Liver (tissue), 3 donors: ENCODE measurements around the gene NSUN5.

Experiments used
- CTCF ChIP-seq: fragments of 150-350 bp; IDR thresholded peaks from 2 replicates; pipeline ENCODE4 v1.5.1; 2017; ENCODE audit warnings: improper control_type of control experiment, low read depth, low read length; ENCODE audit not compliant: missing input control
- EGR1 ChIP-seq, 2 donors: IDR thresholded peaks; 2 replicates each; pipeline ENCODE4 v1.6.1; 2016 to 2018; ENCODE audit warnings: antibody characterized with exemption in 2 of 2, low read depth in 2 of 2
- HNF4G ChIP-seq: IDR thresholded peaks from 2 replicates; pipeline ENCODE4 v1.6.1; 2016; ENCODE audit warnings: antibody characterized with exemption
- JUND ChIP-seq, 2 donors: IDR thresholded peaks; 2 replicates each; pipeline ENCODE4 v1.6.1; 2016; ENCODE audit warnings: antibody characterized with exemption in 2 of 2
- MAX ChIP-seq: IDR thresholded peaks from 2 replicates; pipeline ENCODE4 v1.6.1; 2016; ENCODE audit warnings: antibody characterized with exemption
- NR2F2 ChIP-seq: IDR thresholded peaks from 2 replicates; pipeline ENCODE4 v1.6.1; 2016; ENCODE audit warnings: antibody characterized with exemption
- RAD21 ChIP-seq, 2 donors: IDR thresholded peaks; 2 replicates each; pipeline ENCODE4 v1.6.1; 2016; ENCODE audit warnings: antibody characterized with exemption in 2 of 2, mild to moderate bottlenecking in 2 of 2
- RXRA ChIP-seq, 2 donors: IDR thresholded peaks; 2 replicates each; pipeline ENCODE4 v1.6.1; 2017 to 2018; ENCODE audit warnings: antibody characterized with exemption in 2 of 2, mild to moderate bottlenecking in 1 of 2
- SP1 ChIP-seq: IDR thresholded peaks from 2 replicates; pipeline ENCODE4 v1.6.1; 2018; ENCODE audit warnings: antibody characterized with exemption, mild to moderate bottlenecking
- TAF1 ChIP-seq: conservative IDR thresholded peaks from 2 replicates; pipeline ENCODE4 v1.6.1; 2016; ENCODE audit warnings: antibody characterized with exemption, mild to moderate bottlenecking
- YY1 ChIP-seq: IDR thresholded peaks from 2 replicates; pipeline ENCODE4 v1.6.1; 2016; ENCODE audit warnings: antibody characterized with exemption, mild to moderate bottlenecking
- ZBTB33 ChIP-seq: IDR thresholded peaks from 2 replicates; pipeline ENCODE4 v1.6.1; 2016; ENCODE audit warnings: antibody characterized with exemption
- TF ChIP-seq, protein P1 (sequence below): IDR thresholded peaks from 2 replicates; pipeline ENCODE4 v1.6.1; 2016; ENCODE audit warnings: antibody characterized with exemption, mild to moderate bottlenecking
- donor health status: healthy.
- donor health status: healthy.

DNA sequence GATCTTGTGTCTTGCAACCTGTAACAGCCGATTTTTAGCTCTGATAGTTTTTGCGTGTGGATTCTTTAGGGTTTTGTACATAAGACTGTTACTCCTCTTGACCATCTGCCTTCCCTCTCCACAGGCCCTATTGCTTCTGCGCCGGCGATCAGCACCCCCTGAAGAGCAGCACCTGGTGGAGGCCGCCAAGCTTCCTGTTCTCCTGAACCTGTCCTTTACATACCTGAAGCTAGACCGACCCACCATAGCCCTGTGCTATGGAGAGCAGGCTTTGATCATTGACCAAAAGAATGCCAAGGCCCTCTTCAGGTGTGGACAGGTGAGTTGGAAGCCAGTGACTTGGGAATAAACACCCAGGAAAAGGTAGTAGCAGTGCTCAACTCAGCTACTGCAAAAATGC lies 31.9 kb upstream of the NSUN5 start:
- TF ChIP-seq CTCF: no peak
- no peak for TF ChIP-seq SP1
- no peak for TF ChIP-seq HNF4G
- no peak for TF ChIP-seq YY1
- TF ChIP-seq TAF1: no peak
- no peak for TF ChIP-seq MAX
- TF ChIP-seq NR2F2: no peak
- TF ChIP-seq, protein P1, sequence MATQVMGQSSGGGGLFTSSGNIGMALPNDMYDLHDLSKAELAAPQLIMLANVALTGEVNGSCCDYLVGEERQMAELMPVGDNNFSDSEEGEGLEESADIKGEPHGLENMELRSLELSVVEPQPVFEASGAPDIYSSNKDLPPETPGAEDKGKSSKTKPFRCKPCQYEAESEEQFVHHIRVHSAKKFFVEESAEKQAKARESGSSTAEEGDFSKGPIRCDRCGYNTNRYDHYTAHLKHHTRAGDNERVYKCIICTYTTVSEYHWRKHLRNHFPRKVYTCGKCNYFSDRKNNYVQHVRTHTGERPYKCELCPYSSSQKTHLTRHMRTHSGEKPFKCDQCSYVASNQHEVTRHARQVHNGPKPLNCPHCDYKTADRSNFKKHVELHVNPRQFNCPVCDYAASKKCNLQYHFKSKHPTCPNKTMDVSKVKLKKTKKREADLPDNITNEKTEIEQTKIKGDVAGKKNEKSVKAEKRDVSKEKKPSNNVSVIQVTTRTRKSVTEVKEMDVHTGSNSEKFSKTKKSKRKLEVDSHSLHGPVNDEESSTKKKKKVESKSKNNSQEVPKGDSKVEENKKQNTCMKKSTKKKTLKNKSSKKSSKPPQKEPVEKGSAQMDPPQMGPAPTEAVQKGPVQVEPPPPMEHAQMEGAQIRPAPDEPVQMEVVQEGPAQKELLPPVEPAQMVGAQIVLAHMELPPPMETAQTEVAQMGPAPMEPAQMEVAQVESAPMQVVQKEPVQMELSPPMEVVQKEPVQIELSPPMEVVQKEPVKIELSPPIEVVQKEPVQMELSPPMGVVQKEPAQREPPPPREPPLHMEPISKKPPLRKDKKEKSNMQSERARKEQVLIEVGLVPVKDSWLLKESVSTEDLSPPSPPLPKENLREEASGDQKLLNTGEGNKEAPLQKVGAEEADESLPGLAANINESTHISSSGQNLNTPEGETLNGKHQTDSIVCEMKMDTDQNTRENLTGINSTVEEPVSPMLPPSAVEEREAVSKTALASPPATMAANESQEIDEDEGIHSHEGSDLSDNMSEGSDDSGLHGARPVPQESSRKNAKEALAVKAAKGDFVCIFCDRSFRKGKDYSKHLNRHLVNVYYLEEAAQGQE: no peak
- no peak for TF ChIP-seq RXRA (IDR thresholded peaks at IDR 0.05)
- TF ChIP-seq RAD21 (IDR thresholded peaks at IDR 0.05): no peak
- TF ChIP-seq ZBTB33: no peak
- no peak for TF ChIP-seq EGR1 (IDR thresholded peaks at IDR 0.05; ENCODE audit: low read depth in 2 of 2)
- no peak for TF ChIP-seq JUND (IDR thresholded peaks at IDR 0.05)
